ENCODE data around the gene STYXL1.

GRCh38 chr7:76047305-76047810 lies 442 bp downstream of the STYXL1 start:
- TF ChIP-seq, protein P1, sequence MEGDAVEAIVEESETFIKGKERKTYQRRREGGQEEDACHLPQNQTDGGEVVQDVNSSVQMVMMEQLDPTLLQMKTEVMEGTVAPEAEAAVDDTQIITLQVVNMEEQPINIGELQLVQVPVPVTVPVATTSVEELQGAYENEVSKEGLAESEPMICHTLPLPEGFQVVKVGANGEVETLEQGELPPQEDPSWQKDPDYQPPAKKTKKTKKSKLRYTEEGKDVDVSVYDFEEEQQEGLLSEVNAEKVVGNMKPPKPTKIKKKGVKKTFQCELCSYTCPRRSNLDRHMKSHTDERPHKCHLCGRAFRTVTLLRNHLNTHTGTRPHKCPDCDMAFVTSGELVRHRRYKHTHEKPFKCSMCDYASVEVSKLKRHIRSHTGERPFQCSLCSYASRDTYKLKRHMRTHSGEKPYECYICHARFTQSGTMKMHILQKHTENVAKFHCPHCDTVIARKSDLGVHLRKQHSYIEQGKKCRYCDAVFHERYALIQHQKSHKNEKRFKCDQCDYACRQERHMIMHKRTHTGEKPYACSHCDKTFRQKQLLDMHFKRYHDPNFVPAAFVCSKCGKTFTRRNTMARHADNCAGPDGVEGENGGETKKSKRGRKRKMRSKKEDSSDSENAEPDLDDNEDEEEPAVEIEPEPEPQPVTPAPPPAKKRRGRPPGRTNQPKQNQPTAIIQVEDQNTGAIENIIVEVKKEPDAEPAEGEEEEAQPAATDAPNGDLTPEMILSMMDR (conservative IDR thresholded peaks at IDR 0.05; ENCODE audit: low read length): no peak
- no peak for TF ChIP-seq EZH2phosphoT487 (IDR thresholded peaks at IDR 0.05; ENCODE audit: borderline replicate concordance)

Data from Loucy (cell line).